NCI-H2107 treated with DMSO at 0.1 percent for 48 hours (cell line): ENCODE results near the gene PTK6.
"Not testable (repeated sequence)": the region's sequence is repeated elsewhere in the genome, so short reads cannot be mapped to it uniquely, and the experiment has no call there.

Experiments used
- DNase-seq: peaks from one replicate; lab custom pipeline; 2025; ENCODE audit not compliant: unreplicated experiment; lab: John Stamatoyannopoulos, UW

PTK6 gene

DNA sequence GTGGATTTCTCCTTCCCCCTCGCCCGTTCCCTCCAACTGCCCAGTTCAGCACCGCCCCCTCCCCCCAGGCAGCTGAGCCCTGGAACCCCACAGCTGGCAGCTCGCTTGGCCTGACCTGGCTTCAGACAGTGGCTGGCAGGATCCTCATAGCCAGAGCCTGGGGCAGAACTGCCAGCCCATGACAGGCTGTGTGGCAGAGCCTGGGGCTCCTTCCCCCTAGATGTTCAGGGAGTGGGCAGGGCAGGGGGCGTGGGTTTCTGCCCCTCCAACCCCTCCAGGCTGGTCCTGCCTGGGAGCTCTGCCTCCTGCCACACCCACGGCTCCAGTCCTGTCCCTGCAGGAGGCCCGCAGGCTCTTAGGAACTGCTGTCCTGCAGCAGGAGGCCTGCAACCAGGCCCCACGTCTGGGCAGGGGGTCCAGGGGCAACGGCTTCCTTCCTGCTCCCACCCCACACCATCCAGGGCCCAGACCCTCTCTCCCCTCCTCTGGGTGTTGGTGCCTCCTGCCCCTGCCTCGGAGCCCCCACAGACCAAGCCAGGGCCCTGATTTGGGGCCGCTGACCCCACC, 55.1 kb downstream of the PTK6 start:
- DNase-seq, result no peak

DNA sequence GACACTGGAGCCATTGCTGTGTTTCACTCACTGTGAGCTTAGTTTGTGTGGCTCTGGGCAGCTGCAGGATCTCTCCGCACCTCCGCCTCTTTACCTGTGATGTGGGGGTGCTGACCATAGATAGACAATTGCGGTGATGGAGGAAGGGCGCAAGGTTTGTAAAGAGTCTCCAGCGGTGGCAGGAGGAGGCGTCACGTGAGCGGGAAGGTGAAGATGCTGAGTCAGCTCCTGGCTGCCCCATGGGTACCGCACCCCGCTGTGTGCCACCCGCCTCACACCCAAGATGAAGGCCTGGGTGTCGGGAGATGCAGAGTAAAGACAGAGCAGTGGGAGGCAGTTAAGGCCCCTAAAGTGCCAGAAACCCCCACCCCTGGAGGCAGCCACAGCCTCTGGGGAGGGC, 55.7 kb downstream of the PTK6 start:
- DNase-seq, result no peak

- DNase-seq, result not testable (repeated sequence)
Measured at GRCh38 chr20:63479695-63480419, 57.3 kb downstream of the PTK6 start.

GRCh38 chr20:63478346-63479302, 58.6 kb downstream of the PTK6 start:
- no peak for DNase-seq
